Natural killer cell (primary cell): ENCODE data around the gene MAPKAPK2. TPM values are rescaled to one million over a fixed set of nuclear protein-coding genes. Genes with fewer than 3 reads are reported as not detected.

Experiments used
- ATAC-seq, 3 donors: fragments of 150-1000 bp in 2 of 3; fragments of 200-7000 bp in 1 of 3; cut with Tn5 transposase; 1 replicate in 1 of 3; 2 replicates in 2 of 3; pipeline ENCODE4 v1.10.0; 2021; ENCODE audit warnings: mild to moderate bottlenecking in 2 of 3, moderate library complexity in 2 of 3
- DNase-seq, 2 donors: peaks; one replicate each; pipeline versions ENCODE4 v3.0.0 to v3.0.0-alpha.2; 2013 to 2021; ENCODE audit warnings: mixed read lengths in 1 of 2
- H3K27ac ChIP-seq: one replicate; pipeline ENCODE4 v1.5.1; 2013; ENCODE audit warnings: mild to moderate bottlenecking, low read length
- H3K27me3 ChIP-seq: one replicate; pipeline ENCODE4 v1.6.1; 2013; ENCODE audit warnings: low read length; ENCODE audit not compliant: control insufficient read depth, insufficient read depth
- H3K36me3 ChIP-seq: one replicate; pipeline ENCODE4 v1.6.1; 2013; ENCODE audit warnings: low read length; ENCODE audit not compliant: control insufficient read depth, insufficient read depth
- H3K4me1 ChIP-seq: one replicate; pipeline ENCODE4 v1.6.1; 2013; ENCODE audit warnings: low read length; ENCODE audit not compliant: control insufficient read depth, insufficient read depth
- H3K4me3 ChIP-seq: one replicate; pipeline ENCODE4 v1.5.1; 2013; ENCODE audit warnings: low read length
- H3K9me3 ChIP-seq: one replicate; pipeline ENCODE4 v1.6.1; 2013; ENCODE audit warnings: low read length; ENCODE audit not compliant: control insufficient read depth, insufficient read depth
- H3K27ac Mint-ChIP-seq, 2 donors: one replicate each; pipeline ENCODE4 v1.8.0; 2022; ENCODE audit warnings: mild to moderate bottlenecking in 2 of 2, mixed read lengths in 2 of 2, moderate library complexity in 1 of 2
- H3K27me3 Mint-ChIP-seq, 2 donors: one replicate each; pipeline ENCODE4 v1.8.0; 2022; ENCODE audit warnings: low read depth in 2 of 2, mixed read lengths in 2 of 2
- H3K36me3 Mint-ChIP-seq: one replicate; pipeline ENCODE4 v1.8.0; 2022; ENCODE audit warnings: mixed read lengths
- H3K4me1 Mint-ChIP-seq, 2 donors: one replicate each; pipeline ENCODE4 v1.8.0; 2022; ENCODE audit warnings: mixed read lengths in 2 of 2
- H3K4me3 Mint-ChIP-seq: one replicate; pipeline ENCODE4 v1.8.0; 2022; ENCODE audit warnings: mild to moderate bottlenecking, moderate library complexity, mixed read lengths
- H3K9me3 Mint-ChIP-seq, 2 donors: one replicate each; pipeline ENCODE4 v1.8.0; 2022; ENCODE audit warnings: mixed read lengths in 2 of 2
- WGBS: methylation state at CpG from one replicate; pipeline ENCODE4 v1.1.7; 2013; ENCODE audit warnings: missing lambda C conversion rate; ENCODE audit not compliant: insufficient coverage; 5-methylcytosine and 5-hydroxymethylcytosine counted together
- intact Hi-C: fragments of 100-400 bp; cut with micrococcal nuclease; formaldehyde crosslinking; loops from one replicate; pipeline ENCODE4 v1.14.2; 2022
- total RNA-seq, 4 donors: library from RNA; stranded (reverse); fragments of 120-200 nt in 1 of 4; gene quantifications; one replicate each; pipeline versions ENCODE4 v1.2.3 to v1.2.4, GENCODE V29; 2013 to 2022
- TF ChIP-seq, protein P1 (sequence below): fragments of 200-600 bp; IDR thresholded peaks from one replicate; pipeline ENCODE4 v1.8.0; 2022; ENCODE audit warnings: antibody characterized with exemption

The MAPKAPK2 gene
- total RNA-seq, 3 donors from 2014 or later (not counting 1 experiment from before 2014, with no cell fraction given) = 137 to 197 (median 178) TPM

DNA sequence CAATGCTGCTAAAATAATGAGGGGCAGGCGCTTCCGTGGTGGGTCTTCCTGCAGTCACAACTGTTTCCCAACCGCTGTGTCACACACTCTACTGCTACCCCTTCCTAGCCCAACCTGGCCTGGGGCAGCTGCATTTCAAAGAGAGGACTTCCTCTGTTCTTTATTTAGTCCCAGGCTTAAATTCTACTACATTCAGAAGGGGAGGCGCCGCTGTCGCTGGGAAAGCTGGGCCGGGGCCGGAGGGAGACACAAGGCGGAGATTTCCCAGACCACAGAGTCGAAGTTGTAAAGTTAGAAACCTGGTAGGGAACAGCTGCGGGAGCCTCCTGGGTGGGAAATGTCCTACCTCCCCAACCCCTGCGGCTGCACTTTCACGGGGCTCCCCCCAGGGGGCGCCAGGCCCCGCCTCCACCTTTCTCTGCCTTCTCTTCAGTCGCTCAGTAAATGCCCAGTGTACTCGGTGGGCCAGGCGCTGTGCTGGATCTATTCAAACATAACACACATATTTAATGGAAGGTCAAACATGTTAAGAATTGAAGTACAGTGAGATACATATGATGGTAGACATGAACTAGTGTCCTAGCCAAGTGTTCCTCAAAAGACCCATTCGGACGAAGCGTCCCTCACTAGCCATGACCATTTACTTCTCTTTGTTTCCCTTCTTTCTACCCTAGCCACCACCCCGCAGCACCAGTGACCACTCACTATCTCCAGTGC is 26.3 kb upstream of the MAPKAPK2 start:
- no peak overlapping the region for H3K4me3 ChIP-seq
- ATAC-seq = peak; percentile 86 to 88 (median 88)
- H3K4me1 ChIP-seq = peaks cover 7% of the 10 kb centered on the region
- no peak overlapping the region for H3K27ac ChIP-seq
- no peaks in the 10 kb centered on the region for H3K9me3 ChIP-seq
- peaks cover 7 to 9% of the 10 kb centered on the region in 2 donors for H3K4me1 Mint-ChIP-seq
- no peaks in the 10 kb centered on the region for H3K36me3 ChIP-seq
- intact Hi-C loops = loop anchor here (1.0 kb wide), 1 partner anchor 150 kb away; no protein-coding TSS in a partner anchor
- H3K27me3 ChIP-seq = peaks cover 5% of the 10 kb centered on the region
- H3K9me3 Mint-ChIP-seq = no peaks in the 10 kb centered on the region
- H3K27me3 Mint-ChIP-seq = peaks cover 25 to 37% of the 10 kb centered on the region in 2 donors
- no peak overlapping the region for H3K27ac Mint-ChIP-seq
- no peaks in the 10 kb centered on the region for H3K36me3 Mint-ChIP-seq
- TF ChIP-seq, protein P1, sequence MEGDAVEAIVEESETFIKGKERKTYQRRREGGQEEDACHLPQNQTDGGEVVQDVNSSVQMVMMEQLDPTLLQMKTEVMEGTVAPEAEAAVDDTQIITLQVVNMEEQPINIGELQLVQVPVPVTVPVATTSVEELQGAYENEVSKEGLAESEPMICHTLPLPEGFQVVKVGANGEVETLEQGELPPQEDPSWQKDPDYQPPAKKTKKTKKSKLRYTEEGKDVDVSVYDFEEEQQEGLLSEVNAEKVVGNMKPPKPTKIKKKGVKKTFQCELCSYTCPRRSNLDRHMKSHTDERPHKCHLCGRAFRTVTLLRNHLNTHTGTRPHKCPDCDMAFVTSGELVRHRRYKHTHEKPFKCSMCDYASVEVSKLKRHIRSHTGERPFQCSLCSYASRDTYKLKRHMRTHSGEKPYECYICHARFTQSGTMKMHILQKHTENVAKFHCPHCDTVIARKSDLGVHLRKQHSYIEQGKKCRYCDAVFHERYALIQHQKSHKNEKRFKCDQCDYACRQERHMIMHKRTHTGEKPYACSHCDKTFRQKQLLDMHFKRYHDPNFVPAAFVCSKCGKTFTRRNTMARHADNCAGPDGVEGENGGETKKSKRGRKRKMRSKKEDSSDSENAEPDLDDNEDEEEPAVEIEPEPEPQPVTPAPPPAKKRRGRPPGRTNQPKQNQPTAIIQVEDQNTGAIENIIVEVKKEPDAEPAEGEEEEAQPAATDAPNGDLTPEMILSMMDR = peak; percentile 94
- DNase-seq = peak; percentile 57 to 72
- H3K4me3 Mint-ChIP-seq = no peak overlapping the region
- WGBS = 19% methylated on average over 22 of the region's 22 CpGs

DNA sequence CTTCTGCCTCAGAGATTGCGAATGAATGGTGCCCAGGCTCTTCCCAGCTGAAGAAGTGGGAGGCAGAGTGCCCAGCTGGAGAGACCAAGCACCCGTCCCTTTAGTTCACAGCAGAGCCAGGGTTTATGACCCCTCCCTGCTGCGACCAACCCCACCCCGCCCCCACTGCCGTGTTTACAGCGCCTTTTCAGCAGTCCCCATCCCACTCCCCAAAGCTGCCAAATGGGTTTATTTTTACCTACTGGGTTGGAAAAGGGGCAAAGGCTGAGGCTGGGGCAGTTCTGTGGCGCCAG is 25.8 kb upstream of the MAPKAPK2 start:
- no peak for ATAC-seq
- H3K27me3 Mint-ChIP-seq = peaks cover 22 to 39% of the 10 kb centered on the region in 2 donors

DNA sequence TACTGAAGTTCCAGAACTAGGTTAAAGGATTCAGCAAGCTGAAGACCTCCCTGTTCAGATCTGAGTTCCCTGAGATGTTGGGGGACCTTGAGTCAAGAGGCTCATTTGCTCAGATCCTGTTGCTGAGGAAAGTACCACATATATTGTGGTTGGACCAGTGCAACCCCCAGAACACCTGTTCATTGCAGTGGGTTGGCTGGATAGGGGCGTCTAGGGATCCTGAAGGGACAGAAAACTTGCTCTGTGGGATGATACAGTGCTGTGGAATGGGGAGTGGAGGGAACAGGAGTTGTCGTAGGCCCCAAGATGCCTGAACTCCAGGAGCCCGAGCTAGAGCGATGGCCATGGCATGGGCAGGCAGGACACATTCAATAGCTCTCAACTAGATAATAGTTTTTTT is 24.6 kb upstream of the MAPKAPK2 start:
- intact Hi-C loops = loop anchor here (10.0 kb wide), 1 partner anchor 55 kb away; no protein-coding TSS in a partner anchor
- ATAC-seq = no peak

More for the DNA sequence above, 25.8 kb upstream of the MAPKAPK2 start:
- Histone ChIP-seq H3K9me3 (no peaks in the 10 kb centered on the region), H3K4me1 (peaks cover 12% of the 10 kb centered on the region), H3K36me3 (no peaks in the 10 kb centered on the region), H3K27me3 (peaks cover 8% of the 10 kb centered on the region), H3K27ac (no peak overlapping the region), H3K4me3 (no peak overlapping the region)
- intact Hi-C loops = loop anchor here (1.0 kb wide), 1 partner anchor 149 kb away; no protein-coding TSS in a partner anchor
- no peak overlapping the region for H3K27ac Mint-ChIP-seq
- no peaks in the 10 kb centered on the region for H3K9me3 Mint-ChIP-seq
- WGBS = 82% methylated on average over 7 of the region's 7 CpGs
- TF ChIP-seq, protein P1 = no peak
- no peak for DNase-seq
- peaks cover 12 to 14% of the 10 kb centered on the region in 2 donors for H3K4me1 Mint-ChIP-seq
- no peak overlapping the region for H3K4me3 Mint-ChIP-seq
- no peaks in the 10 kb centered on the region for H3K36me3 Mint-ChIP-seq

More for the DNA sequence above, 24.6 kb upstream of the MAPKAPK2 start:
- Histone ChIP-seq H3K36me3 (no peaks in the 10 kb centered on the region), H3K4me1 (peaks cover 20% of the 10 kb centered on the region), H3K27me3 (peaks cover 8% of the 10 kb centered on the region), H3K27ac (no peak overlapping the region), H3K4me3 (no peak overlapping the region), H3K9me3 (no peaks in the 10 kb centered on the region)
- Mint-ChIP-seq H3K4me3 (no peak overlapping the region), H3K27ac (no peak overlapping the region), H3K9me3 (no peaks in the 10 kb centered on the region), H3K27me3 (peaks cover 22 to 39% of the 10 kb centered on the region in 2 donors), H3K36me3 (no peaks in the 10 kb centered on the region), H3K4me1 (peaks cover 16 to 18% of the 10 kb centered on the region in 2 donors)
- DNase-seq = no peak
- TF ChIP-seq, protein P1 = no peak
- 78% methylated on average over 3 of the region's 4 CpGs for WGBS
